ENCODE results near the gene PSME1.

The PSME1 gene

DNA sequence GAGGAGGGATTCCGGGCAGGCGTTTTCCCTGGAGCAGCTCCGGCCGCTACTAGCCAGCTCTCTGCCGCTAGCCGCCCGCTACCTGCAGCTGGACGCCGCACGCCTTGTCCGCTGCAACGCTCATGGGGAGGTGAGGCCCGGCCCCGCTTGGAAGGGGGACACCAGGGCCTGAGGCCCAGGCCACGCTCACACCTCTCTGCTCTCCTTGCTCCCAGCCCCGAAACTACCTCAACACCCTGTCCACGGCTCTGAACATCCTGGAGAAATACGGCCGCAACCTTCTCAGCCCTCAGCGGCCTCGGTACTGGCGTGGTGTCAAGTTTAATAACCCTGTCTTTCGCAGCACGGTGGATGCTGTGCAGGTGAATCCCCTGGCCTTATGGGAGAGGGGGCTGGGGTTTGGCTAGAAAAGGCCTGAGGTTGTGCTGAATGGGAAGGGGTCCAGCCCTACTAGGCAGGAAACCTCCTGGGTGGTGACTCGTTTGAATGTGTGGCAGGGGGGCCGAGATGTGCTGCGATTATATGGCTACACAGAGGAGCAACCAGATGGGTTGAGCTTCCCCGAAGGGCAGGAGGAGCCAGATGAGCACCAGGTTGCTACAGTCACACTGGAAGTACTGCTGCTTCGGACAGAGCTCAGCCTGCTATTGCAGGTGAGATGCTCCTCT is 11.9 kb downstream of the PSME1 start:
- no peak for DNase-seq (ENCODE audit: low read depth)

- no peak for DNase-seq (ENCODE audit: low read depth)
These were observed 13.4 kb downstream of the PSME1 start for GRCh38 chr14:24149302-24149969.

DNA sequence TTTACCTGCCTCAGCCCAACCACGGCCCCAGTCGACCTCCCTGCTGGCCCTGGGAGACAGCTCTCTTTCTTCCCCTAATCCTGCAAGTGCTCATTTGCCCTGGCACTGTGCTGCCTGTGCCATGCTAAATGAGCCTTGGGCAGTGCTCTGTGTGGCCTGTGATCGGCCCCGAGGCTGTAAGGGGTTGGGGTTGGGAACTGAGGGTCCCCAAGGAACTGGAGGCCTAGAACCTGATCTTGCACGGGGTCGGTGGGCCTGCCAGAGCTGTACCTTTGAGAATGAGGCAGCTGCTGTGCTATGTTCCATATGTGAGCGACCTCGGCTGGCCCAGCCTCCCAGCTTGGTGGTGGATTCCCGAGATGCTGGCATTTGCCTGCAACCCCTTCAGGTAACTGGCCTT is 14.1 kb downstream of the PSME1 start:
- no peak for DNase-seq (ENCODE audit: low read depth)

GRCh38 chr14:24150567-24150966 is 14.6 kb downstream of the PSME1 start:
- no peak for DNase-seq (ENCODE audit: low read depth)

GRCh38 chr14:24150993-24151392 is 15.0 kb downstream of the PSME1 start:
- DNase-seq (ENCODE audit: low read depth), result no peak

DNA sequence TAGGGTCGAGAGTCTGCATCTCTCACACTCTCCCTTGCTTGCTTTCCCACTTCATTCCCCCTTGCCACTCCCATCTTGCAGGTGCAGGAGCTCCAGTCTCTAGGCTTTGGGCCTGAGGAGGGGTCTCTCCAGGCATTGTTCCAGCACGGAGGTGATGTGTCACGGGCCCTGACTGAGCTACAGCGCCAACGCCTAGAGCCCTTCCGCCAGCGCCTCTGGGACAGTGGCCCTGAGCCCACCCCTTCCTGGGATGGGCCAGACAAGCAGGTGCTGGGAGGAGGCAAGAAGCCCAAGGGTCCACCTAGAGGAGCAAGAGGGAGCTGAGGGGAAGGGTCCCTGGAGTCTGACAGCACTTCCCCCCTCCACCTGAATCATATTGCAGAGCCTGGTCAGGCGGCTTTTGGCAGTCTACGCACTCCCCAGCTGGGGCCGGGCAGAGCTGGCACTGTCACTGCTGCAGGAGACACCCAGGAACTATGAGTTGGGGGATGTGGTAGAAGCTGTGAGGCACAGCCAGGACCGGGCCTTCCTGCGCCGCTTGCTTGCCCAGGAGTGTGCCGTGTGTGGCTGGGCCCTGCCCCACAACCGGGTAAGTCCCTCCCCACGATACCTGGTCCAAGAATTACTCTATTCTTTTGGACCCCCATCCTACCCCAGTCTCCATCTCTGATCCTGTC is 15.5 kb downstream of the PSME1 start:
- DNase-seq (ENCODE audit: low read depth), result no peak

DNA sequence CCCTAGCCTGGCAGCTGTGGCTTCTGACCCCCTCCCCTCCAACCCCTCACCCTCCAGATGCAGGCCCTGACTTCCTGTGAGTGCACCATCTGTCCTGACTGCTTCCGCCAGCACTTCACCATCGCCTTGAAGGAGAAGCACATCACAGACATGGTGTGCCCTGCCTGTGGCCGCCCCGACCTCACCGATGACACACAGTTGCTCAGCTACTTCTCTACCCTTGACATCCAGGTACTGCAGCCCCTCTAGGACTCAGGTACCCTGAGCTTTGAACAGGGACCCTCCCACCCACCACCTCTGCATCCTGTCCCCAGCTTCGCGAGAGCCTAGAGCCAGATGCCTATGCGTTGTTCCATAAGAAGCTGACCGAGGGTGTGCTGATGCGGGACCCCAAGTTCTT is 19.1 kb downstream of the PSME1 start:
- no peak for DNase-seq (ENCODE audit: low read depth)

GRCh38 chr14:24156840-24157239 is 20.8 kb downstream of the PSME1 start:
- no peak for DNase-seq (ENCODE audit: low read depth)

DNA sequence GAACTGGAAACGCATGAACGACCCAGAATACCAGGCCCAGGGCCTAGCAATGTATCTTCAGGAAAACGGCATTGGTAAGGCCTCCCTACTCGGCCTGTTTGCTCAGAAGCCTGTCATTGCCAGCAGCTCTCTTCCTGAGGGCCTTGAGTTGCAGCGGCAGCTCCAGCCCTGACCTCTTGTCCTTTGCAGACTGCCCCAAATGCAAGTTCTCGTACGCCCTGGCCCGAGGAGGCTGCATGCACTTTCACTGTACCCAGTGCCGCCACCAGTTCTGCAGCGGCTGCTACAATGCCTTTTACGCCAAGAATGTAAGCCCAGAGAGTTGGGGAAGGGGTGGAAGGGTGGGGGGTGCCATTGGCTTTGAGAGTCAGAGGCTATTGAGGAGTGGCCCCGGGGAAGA is 21.3 kb downstream of the PSME1 start:
- DNase-seq (ENCODE audit: low read depth), result no peak

- DNase-seq (ENCODE audit: low read depth), result no peak
These were observed 23.9 kb downstream of the PSME1 start for GRCh38 chr14:24159777-24160498.

DNA sequence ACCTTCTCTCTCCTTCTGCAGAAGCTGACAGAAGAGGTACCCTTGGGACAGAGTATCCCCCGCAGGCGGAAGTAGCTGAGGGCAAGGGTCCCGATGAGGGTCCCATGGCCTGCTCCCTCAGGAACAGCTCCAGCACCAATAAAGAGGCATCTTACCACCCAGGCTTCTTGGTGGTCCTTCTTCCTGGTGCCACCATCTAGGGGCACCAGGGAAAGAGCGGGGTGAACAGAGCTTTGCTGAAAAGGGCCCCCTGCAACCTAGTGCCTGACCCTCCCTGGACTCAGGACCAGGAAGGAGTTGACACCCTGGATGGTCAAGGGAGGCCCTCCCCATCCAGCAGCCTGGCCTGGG is 24.5 kb downstream of the PSME1 start:
- DNase-seq (ENCODE audit: low read depth), result no peak

DNA sequence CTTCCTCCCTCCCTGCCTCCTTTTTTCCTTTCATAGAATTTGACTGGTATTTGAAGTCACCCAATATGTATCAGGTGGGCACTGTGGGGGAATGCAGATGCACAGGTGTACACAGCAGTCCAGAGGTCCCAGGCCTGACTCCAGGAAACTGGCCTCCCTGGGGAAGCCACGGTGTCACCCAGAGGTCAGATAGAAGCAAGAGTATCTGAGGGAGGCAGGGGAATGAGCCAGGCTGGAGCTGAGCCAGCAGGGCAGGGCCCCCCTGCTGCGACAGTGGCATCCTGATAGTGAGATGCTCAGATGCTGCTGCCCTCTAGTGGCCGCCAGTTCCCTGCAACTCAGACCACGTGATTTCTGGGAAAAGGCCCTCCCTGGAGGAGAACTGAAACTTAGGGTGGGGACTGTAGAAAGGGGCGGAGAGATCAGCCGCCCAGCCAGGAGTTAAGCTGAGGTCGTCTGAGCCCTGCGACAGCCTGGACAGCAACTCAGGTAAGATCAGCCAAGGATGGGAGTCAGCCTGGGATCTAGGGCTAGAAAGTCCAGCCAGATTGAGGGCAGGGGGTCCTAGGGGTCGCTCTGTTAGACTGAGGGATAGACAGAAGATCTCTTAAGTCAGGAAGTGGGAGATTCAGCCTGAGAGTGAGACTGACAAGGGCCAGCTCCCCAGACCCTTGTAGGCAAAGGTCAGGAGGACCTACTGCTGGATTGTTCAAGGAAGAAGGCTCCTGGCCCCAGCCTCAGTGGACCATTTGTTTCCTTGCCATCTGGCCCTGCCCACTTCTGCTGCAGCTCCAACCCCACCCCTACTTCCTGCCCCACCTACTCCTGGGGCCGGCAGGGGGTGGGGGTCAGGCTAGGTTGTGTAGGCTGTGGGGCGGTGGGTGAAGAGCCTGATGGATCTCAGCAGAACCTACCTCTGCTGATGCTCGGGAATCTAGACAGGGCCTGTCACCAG is 25.1 kb downstream of the PSME1 start, which contains the start of gene IRF9:
IRF9 (plus strand) TSS at position 416 of the 955 bp plus-strand sequence. CDS start 880 bp downstream, outside the sequence.
- peak; percentile 94 for DNase-seq (ENCODE audit: low read depth)

DNA sequence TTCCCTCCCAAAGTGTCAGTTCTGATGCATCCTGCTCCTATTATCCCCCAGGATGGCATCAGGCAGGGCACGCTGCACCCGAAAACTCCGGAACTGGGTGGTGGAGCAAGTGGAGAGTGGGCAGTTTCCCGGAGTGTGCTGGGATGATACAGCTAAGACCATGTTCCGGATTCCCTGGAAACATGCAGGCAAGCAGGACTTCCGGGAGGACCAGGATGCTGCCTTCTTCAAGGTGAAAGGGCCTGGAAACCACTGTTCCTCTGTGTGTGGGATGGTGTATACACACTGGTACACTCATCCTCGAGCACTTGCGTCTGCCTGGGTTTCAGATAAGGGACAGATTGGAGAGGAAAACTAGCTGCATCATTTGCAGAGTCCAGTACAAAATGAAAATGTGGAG is 26.1 kb downstream of the PSME1 start:
- DNase-seq (ENCODE audit: low read depth), result no peak

DNA sequence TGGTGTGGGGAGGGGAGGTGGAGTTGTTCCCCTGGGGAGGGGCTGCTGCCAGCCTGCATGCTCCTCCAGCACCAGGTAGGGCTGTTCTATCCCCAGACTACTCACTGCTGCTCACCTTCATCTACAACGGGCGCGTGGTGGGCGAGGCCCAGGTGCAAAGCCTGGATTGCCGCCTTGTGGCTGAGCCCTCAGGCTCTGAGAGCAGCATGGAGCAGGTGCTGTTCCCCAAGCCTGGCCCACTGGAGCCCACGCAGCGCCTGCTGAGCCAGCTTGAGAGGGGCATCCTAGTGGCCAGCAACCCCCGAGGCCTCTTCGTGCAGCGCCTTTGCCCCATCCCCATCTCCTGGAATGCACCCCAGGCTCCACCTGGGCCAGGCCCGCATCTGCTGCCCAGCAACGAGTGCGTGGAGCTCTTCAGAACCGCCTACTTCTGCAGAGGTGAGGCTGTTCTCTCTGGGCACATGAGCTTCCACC is 28.6 kb downstream of the PSME1 start:
- DNase-seq (ENCODE audit: low read depth), result no peak

GRCh38 chr14:24165785-24166184 is 29.8 kb downstream of the PSME1 start:
- DNase-seq (ENCODE audit: low read depth), result no peak

DNA sequence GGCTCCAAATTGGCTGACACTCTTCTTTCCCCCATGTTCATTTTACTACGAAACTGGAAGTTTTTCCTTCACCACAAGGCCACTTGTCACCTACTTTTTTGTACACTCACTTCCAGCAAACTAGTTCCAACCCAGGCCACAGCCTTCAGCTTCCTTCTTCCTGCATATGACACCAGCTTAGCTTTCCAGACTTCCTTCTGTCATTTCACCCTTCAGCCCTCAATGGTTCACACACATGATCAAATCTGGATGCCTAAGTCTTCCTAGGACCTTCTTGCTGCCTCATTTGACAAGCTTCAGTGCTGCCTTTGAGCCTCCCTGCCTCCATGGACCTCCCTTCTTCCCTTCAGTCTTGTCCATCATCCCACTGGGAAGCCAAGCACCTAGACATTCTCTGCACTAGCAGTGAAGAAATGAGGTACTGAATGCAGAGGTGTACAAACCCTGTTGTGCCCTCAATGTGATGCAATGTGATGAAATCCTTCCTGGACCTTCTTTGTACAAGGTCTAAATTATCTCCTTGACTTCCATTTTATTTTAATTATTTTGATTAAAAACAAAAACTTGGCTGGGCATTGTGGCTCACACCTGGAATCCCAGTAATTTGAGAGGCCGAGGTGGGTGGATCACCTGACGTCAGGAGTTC is 31.6 kb downstream of the PSME1 start:
- no peak for DNase-seq (ENCODE audit: low read depth)

DNA sequence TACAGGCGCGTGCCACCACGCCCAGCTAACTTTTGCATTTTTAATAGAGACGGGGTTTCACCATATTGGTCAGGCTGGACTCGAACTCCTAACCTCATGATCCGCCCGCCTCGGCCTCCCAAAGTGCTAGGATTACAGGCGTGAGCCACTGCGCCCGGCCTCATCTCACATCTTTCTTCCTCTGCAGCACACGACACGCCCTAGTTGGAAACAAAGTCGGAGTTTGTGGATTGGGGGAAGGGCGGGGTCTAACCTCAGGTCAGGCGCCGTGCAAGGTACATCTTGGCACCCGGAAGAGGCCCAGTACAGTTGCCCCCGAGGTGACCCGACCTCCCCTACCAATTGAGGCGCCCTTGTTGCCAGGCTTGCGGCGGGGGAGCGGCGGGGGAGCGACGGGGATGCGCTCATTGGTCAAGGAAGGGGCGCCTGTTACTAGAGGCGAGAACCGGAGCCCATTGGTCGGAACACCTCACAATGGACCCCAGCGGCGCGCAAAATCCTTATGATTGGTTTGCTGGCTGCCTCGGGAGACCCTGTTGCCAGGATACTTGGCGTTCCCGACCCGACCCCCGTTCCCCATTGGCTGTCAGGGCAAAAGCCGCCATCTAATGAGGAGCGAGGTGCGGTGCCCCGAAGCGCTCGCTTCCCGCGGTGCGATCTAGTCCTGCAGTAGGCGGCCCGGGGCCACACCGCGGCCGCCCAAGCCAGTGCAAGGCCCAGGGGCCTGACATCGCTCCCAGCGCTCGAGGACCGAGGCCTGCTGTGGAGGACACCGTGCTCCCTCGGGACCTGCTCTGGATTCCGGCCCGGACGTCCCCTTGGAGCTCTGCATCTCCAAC is 35.6 kb downstream of the PSME1 start, which contains the start of gene REC8:
REC8 (plus strand) TSS at position 659 of the 839 bp plus-strand sequence. CDS start 473 bp downstream, outside the sequence.
- DNase-seq (ENCODE audit: low read depth), result no peak

DNA sequence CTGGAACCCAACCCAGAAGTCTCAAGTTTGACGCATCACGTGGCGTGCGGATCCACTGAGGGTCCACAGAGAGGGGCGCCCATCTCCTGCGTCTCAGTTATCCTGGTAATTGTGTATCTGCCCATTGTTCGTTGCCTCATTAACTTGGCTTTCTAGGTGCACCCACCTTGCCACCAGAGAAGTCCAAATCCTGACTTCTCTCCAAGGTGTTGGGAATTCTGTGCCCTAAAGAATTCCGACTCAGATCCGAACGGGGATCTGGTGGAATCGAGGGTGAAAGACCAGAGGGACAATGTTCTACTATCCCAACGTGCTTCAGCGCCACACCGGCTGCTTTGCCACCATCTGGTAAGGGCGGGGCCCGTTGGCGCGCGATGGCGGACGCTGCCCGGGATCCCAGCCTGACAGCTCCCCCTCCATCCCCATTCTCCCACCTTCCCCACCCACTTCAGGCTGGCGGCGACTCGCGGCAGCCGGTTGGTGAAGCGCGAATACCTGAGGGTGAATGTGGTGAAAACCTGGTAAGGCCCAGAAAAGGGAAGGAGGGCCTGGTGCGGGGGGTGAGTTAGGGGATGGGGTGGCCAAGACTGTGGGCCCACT is 36.4 kb downstream of the PSME1 start:
- DNase-seq (ENCODE audit: low read depth), result no peak

- no peak for DNase-seq (ENCODE audit: low read depth)
These were observed 36.9 kb downstream of the PSME1 start for GRCh38 chr14:24172871-24173281.
